ENCODE data around the gene C10orf95. TPM values are rescaled to one million over a fixed set of nuclear protein-coding genes. Genes with fewer than 3 reads are reported as not detected.

C10orf95 gene
- polyA plus RNA-seq, 1 of the 3 experiments (the other 2 are of a cell fraction): 0.07 TPM

DNA sequence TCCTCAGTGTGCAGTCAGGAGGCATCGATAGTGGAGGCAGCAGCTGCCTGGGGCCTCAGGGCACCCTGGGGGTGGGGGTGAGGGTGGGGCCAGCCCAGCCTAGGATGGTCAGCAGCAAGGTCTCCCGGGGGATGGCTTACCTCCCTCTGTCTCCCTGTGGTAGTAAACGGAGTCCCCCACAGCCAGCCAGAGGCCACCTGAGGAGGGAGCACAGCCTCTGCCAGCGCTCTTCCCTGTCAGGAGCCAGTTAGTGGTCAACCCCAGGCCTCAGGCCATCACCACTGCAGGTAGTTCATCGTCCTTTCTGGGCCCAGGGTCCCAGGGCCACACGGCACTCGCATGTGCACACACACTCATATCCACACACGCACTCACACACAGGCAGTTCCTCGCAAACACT lies 29.1 kb upstream of the C10orf95 start:
- CTCF ChIA-PET: interaction anchor here (0.6 to 2.5 kb wide), 14 partner anchors 12 to 353 kb away, joined by 3 to 28 read pairs (median 6); partner anchors contain the start of genes CUEDC2 and NFKB2
- 89% methylated on average over 5 of the region's 9 CpGs for WGBS (ENCODE audit: low lambda C conversion rate)
- POLR2A ChIA-PET: no interaction called here

More for the DNA sequence above, 29.1 kb upstream of the C10orf95 start:
- Histone ChIP-seq H3K9me2 (no peaks in the 10 kb centered on the region), H3K4me3 (ENCODE audit: low read depth in 2 of 2, low read length in 1 of 2) (no peak overlapping the region), H3K27me3 (ENCODE audit: insufficient read depth) (no peaks in the 10 kb centered on the region), H3K27ac (ENCODE audit: low read depth in 2 of 2, low read length in 1 of 2) (no peak overlapping the region), H3K36me3 (replicated peaks in 1 of 2; ENCODE audit: control insufficient read depth in 1 of 2, insufficient read depth in 2 of 2, low read length in 1 of 2) (peaks cover 25 to 52% of the 10 kb centered on the region in 2 experiments), H3K9ac (no peak overlapping the region), H3K9me3 (no peaks in the 10 kb centered on the region), H3K79me2 (ENCODE audit: insufficient read depth) (no peaks in the 10 kb centered on the region), H2AFZ (ENCODE audit: low read depth) (no peak overlapping the region), H3K4me1 (ENCODE audit: control insufficient read depth in 1 of 2, insufficient read depth in 2 of 2, low read depth in 1 of 2, low read length in 1 of 2) (no peaks in the 10 kb centered on the region), H3K4me2 (no peak overlapping the region), H3F3A (replicated peaks; ENCODE audit: insufficient read depth) (peaks cover 19% of the 10 kb centered on the region), H4K20me1 (ENCODE audit: insufficient read depth) (peaks cover 3% of the 10 kb centered on the region; the same call in 1 of the 2 replicates)
- no peak for DNase-seq
- TF ChIP-seq, protein P1, sequence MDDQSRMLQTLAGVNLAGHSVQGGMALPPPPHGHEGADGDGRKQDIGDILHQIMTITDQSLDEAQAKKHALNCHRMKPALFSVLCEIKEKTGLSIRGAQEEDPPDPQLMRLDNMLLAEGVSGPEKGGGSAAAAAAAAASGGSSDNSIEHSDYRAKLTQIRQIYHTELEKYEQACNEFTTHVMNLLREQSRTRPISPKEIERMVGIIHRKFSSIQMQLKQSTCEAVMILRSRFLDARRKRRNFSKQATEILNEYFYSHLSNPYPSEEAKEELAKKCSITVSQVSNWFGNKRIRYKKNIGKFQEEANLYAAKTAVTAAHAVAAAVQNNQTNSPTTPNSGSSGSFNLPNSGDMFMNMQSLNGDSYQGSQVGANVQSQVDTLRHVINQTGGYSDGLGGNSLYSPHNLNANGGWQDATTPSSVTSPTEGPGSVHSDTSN (IDR thresholded peaks at IDR 0.05): no peak
- TF ChIP-seq, protein P2, sequence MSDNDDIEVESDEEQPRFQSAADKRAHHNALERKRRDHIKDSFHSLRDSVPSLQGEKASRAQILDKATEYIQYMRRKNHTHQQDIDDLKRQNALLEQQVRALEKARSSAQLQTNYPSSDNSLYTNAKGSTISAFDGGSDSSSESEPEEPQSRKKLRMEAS (IDR thresholded peaks at IDR 0.05; ENCODE audit: low read depth): no peak
- TF ChIP-seq NRF1 (IDR thresholded peaks at IDR 0.05; ENCODE audit: low read depth, low read length) (no peak), EZH2phosphoT487 (IDR thresholded peaks at IDR 0.05; ENCODE audit: borderline replicate concordance, low read depth) (no peak), POLR2AphosphoS5 (IDR thresholded peaks at IDR 0.05; ENCODE audit: low read depth, low read length) (no peak), IRF3 (IDR thresholded peaks at IDR 0.05; ENCODE audit: low read depth, low read length) (no peak), GATA2 (CRISPR knock-in tag; IDR thresholded peaks at IDR 0.05) (no peak), MEF2A (IDR thresholded peaks at IDR 0.05; ENCODE audit: borderline replicate concordance, low read depth) (no peak), CTCF (IDR thresholded peaks at IDR 0.05) (no peak), SMC3 (IDR thresholded peaks at IDR 0.05; ENCODE audit: low read depth, low read length) (no peak), GABPA (IDR thresholded peaks at IDR 0.05; ENCODE audit: low read depth) (no peak), RCOR1 (IDR thresholded peaks at IDR 0.05; ENCODE audit: low read length) (no peak)

All from SK-N-SH (cell line).